Fibroblast of skin of back (primary cell): ENCODE results near the gene TMEM218. TPM values are rescaled to one million over a fixed set of nuclear protein-coding genes. Genes with fewer than 3 reads are reported as not detected.
A peak's percentile ranks its signal among the peaks of the same experiment; 100 is the strongest.

ENCODE experiments used
- DNase-seq: peaks from one replicate; pipeline ENCODE4 v3.0.0-alpha.2; 2013
- polyA plus RNA-seq, 2 experiments: library from polyadenylated mRNA; unstranded; fragments of 120-200 nt; gene quantifications; one replicate each; pipeline ENCODE4 v1.2.1, GENCODE V29; 2013; ENCODE audit not compliant: insufficient read length in 2 of 2

The TMEM218 gene
- 22.1 TPM for polyA plus RNA-seq (2013, experiment 1 of 2; ENCODE audit: insufficient read length)
- 18.4 TPM for polyA plus RNA-seq (2013, experiment 2 of 2; ENCODE audit: insufficient read length)

GRCh38 chr11:125111343-125112207, at the start of gene TMEM218:
TSS of gene TMEM218 (minus strand) at chr11:125111626. CDS start at chr11:125102241, 9,385 bp downstream.
- DNase-seq: peak; percentile 99

GRCh38 chr11:125157953-125158680, 46.7 kb upstream of the TMEM218 start:
- DNase-seq: no peak

- DNase-seq: no peak
Measured at GRCh38 chr11:125157118-125157733, 45.8 kb upstream of the TMEM218 start.

- no peak for DNase-seq
Measured at GRCh38 chr11:125156346-125157117, 45.1 kb upstream of the TMEM218 start.

GRCh38 chr11:125155767-125156166, 44.3 kb upstream of the TMEM218 start:
- no peak for DNase-seq

- DNase-seq: no peak
Measured at GRCh38 chr11:125155100-125155444, 43.6 kb upstream of the TMEM218 start.

- DNase-seq: no peak
Measured at GRCh38 chr11:125154378-125155099, 43.1 kb upstream of the TMEM218 start.

GRCh38 chr11:125153837-125154236, 42.4 kb upstream of the TMEM218 start:
- no peak for DNase-seq

- DNase-seq: no peak
Measured at GRCh38 chr11:125148743-125149142, 37.3 kb upstream of the TMEM218 start.

GRCh38 chr11:125148011-125148410, 36.6 kb upstream of the TMEM218 start:
- DNase-seq: no peak

GRCh38 chr11:125147280-125147679, 35.9 kb upstream of the TMEM218 start:
- DNase-seq: no peak

- DNase-seq: no peak
Measured at GRCh38 chr11:125146232-125146631, 34.8 kb upstream of the TMEM218 start.

- DNase-seq: peak; percentile 40
Measured at GRCh38 chr11:125141686-125142535, 30.5 kb upstream of the TMEM218 start.

- no peak for DNase-seq
Measured at GRCh38 chr11:125141178-125141577, 29.8 kb upstream of the TMEM218 start.

- DNase-seq: no peak
Measured at GRCh38 chr11:125140233-125140632, 28.8 kb upstream of the TMEM218 start.

- no peak for DNase-seq
Measured at GRCh38 chr11:125139778-125140177, 28.4 kb upstream of the TMEM218 start.

- DNase-seq: no peak
Measured at GRCh38 chr11:125138966-125139365, 27.5 kb upstream of the TMEM218 start.

GRCh38 chr11:125136001-125136400, 24.6 kb upstream of the TMEM218 start:
- DNase-seq: no peak

- DNase-seq: peak; percentile 53
Measured at GRCh38 chr11:125132596-125132995, 21.2 kb upstream of the TMEM218 start.

GRCh38 chr11:125132071-125132470, 20.6 kb upstream of the TMEM218 start:
- peak; percentile 34 for DNase-seq
